T-cell (primary cell): Measurements from ENCODE around the gene TMEM170A. TPM values are rescaled to one million over a fixed set of nuclear protein-coding genes. Genes with fewer than 3 reads are reported as not detected.
"Not testable (repeated sequence)": the region's sequence is repeated elsewhere in the genome, so short reads cannot be mapped to it uniquely, and the experiment has no call there.

Experiments
- ATAC-seq, 4 experiments: fragments of 200-7000 bp in 3 of 4; fragments of 150-1000 bp in 1 of 4; cut with Tn5 transposase; replicated peaks in 1 of 4; 1 replicate in 3 of 4; 2 replicates in 1 of 4; pipeline ENCODE4 v1.10.0; 2021; ENCODE audit warnings: moderate library complexity in 3 of 4, mild to moderate bottlenecking in 2 of 4, moderate number of reproducible peaks in 1 of 4
- CTCF ChIA-PET, 2 donors: fragments of 300-600 bp; sonication (Branson Sonifier 250); formaldehyde crosslinking; loops; one replicate each; lab custom pipeline; 2022; ENCODE audit warnings: antibody characterized with exemption in 2 of 2; lab: Charles Lee
- POLR2A ChIA-PET, 2 donors: fragments of 300-600 bp; sonication (Branson Sonifier 250); formaldehyde crosslinking; loops; one replicate each; lab custom pipeline; 2022; ENCODE audit warnings: antibody characterized with exemption in 2 of 2; lab: Charles Lee
- DNase-seq, 35 experiments: peaks; one replicate each; pipeline versions ENCODE4 v3.0.0 to v3.0.0-alpha.2; 2013 to 2023
- H3K27ac ChIP-seq: one replicate; pipeline ENCODE4 v1.5.1; 2013; ENCODE audit warnings: low read length
- H3K27me3 ChIP-seq, 2 experiments: replicated peaks in 1 of 2; 1 replicate in 1 of 2; 2 replicates in 1 of 2; pipeline versions ENCODE4 v1.6.1 to v1.7.0; 2013; ENCODE audit warnings: low read length in 1 of 2, mixed read lengths in 1 of 2; ENCODE audit not compliant: control insufficient read depth in 2 of 2, insufficient read depth in 2 of 2; ENCODE audit errors: extremely low read depth in 1 of 2
- H3K36me3 ChIP-seq, 2 donors: 1 replicate in 1 of 2; 2 replicates in 1 of 2; pipeline versions ENCODE4 v1.6.1 to v1.7.0; 2013; ENCODE audit warnings: low read length in 1 of 2; ENCODE audit not compliant: control insufficient read depth in 2 of 2, insufficient read depth in 1 of 2; ENCODE audit errors: extremely low read depth in 1 of 2
- H3K4me1 ChIP-seq, 2 experiments: 1 replicate in 1 of 2; 2 replicates in 1 of 2; pipeline versions ENCODE4 v1.6.1 to v1.7.0; 2013; ENCODE audit warnings: low read length in 2 of 2, mixed read lengths in 1 of 2; ENCODE audit not compliant: insufficient read depth in 2 of 2, control insufficient read depth in 1 of 2; ENCODE audit errors: extremely low read depth in 1 of 2
- H3K4me3 ChIP-seq, 2 donors: 1 replicate in 1 of 2; 2 replicates in 1 of 2; pipeline versions ENCODE4 v1.5.1 to v1.7.0; 2013; ENCODE audit warnings: mild to moderate bottlenecking in 2 of 2, low read length in 1 of 2, moderate library complexity in 1 of 2; ENCODE audit not compliant: control insufficient read depth in 1 of 2; ENCODE audit errors: extremely low read depth in 1 of 2
- H3K9me3 ChIP-seq: 2 replicates; pipeline ENCODE4 v1.7.0; 2013
- H3K27ac Mint-ChIP-seq, 2 donors: one replicate each; pipeline ENCODE4 v1.8.0; 2020 to 2021; ENCODE audit warnings: mild to moderate bottlenecking in 2 of 2, mixed read lengths in 2 of 2
- H3K27me3 Mint-ChIP-seq, 2 donors: one replicate each; pipeline ENCODE4 v1.8.0; 2021 to 2022; ENCODE audit warnings: mixed read lengths in 2 of 2
- H3K36me3 Mint-ChIP-seq: one replicate; pipeline ENCODE4 v1.8.0; 2021; ENCODE audit warnings: mixed read lengths
- H3K4me1 Mint-ChIP-seq, 3 donors: one replicate each; pipeline ENCODE4 v1.8.0; 2020 to 2022; ENCODE audit warnings: mixed read lengths in 3 of 3, mild to moderate bottlenecking in 1 of 3
- H3K4me3 Mint-ChIP-seq, 3 donors: one replicate each; pipeline ENCODE4 v1.8.0; 2020 to 2022; ENCODE audit warnings: mild to moderate bottlenecking in 3 of 3, mixed read lengths in 3 of 3, moderate library complexity in 3 of 3
- H3K9me3 Mint-ChIP-seq, 3 donors: one replicate each; pipeline ENCODE4 v1.8.0; 2020 to 2022; ENCODE audit warnings: mixed read lengths in 3 of 3
- WGBS: methylation state at CpG from one replicate; pipeline ENCODE4 v1.1.5; 2013; ENCODE audit warnings: missing lambda C conversion rate; ENCODE audit not compliant: insufficient coverage; 5-methylcytosine and 5-hydroxymethylcytosine counted together
- total RNA-seq, 35 experiments: library from RNA in 6 of 35; stranded (reverse) in 6 of 35; fragments of 120-200 nt in 1 of 35; gene quantifications; one replicate each; pipeline versions ENCODE4 v1.2.1 to v1.2.4 and lab custom pipeline; 2013 to 2026

The TMEM170A gene
- total RNA-seq, 5 donors from 2014 or later (not counting 1 experiment from before 2014, with no cell fraction given) = 37.7 to 45.8 (median 41.9) TPM

DNA sequence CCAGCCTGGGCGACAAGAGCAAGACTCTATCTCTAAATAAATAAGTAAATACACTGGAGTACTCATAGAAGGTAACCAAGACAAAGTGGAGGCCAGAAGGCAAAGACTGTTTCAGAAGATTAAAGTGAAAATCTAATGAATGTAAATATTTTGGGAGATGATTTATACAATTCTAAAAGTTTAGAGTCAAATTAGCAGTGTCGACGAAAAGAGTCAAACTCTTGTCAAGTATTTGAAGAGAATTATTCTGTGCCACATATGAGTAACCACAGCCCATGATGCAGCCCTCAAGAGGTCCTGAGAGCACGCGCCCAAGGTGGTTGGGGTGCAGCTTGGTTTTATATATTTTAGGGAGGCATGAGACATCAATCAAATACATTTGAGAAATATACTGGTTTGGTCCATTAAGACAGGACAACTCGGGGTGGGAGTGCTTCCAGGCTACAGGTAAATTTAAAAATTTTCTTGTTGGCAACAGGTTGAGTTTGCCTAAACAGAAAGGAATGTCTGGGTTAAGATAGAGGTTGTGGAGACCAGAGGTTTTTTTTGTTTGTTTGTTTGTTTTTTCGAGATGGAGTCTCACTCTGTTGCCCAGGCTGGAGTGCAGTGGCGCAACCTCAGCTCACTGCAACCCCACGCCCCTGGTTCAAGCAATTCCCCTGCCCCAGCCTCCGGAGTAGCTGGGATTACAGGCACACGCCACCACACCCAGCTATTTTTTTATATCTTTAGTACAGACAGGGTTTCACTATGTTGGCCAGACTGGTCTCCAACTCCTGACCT, 34.7 kb downstream of the TMEM170A start:
- Mint-ChIP-seq H3K4me3 (no peak overlapping the region), H3K4me1 (peaks cover 52 to 60% (median 60%) of the 10 kb centered on the region in 3 donors), H3K27ac (no peak overlapping the region), H3K27me3 (no peaks in the 10 kb centered on the region), H3K36me3 (peaks cover 9% of the 10 kb centered on the region), H3K9me3 (no peaks in the 10 kb centered on the region)
- 100% methylated on average over 4 of the region's 11 CpGs for WGBS
- H3K27me3 ChIP-seq = no peaks in the 10 kb centered on the region
- H3K27ac ChIP-seq = no peak overlapping the region
- ChIA-PET POLR2A (no interaction called here), CTCF (interaction anchor here in 1 of 2 donors (0.6 to 0.7 kb wide), 2 partner anchors 43 to 102 kb away, joined by 3 read pairs; no protein-coding TSS in a partner anchor)
- no peaks in the 10 kb centered on the region for H3K9me3 ChIP-seq
- peaks cover 0 to 2% of the 10 kb centered on the region in 2 donors for H3K36me3 ChIP-seq
- no peak for DNase-seq
- peaks cover 10 to 24% of the 10 kb centered on the region in 2 experiments for H3K4me1 ChIP-seq
- ATAC-seq = no peak
- H3K4me3 ChIP-seq = no peak overlapping the region

GRCh38 chr16:75426524-75426923, 38.0 kb downstream of the TMEM170A start:
- H3K4me3 ChIP-seq, H3K27ac ChIP-seq, H3K9me3 Mint-ChIP-seq, H3K36me3 Mint-ChIP-seq, H3K4me1 ChIP-seq, DNase-seq, H3K27me3 ChIP-seq, H3K9me3 ChIP-seq, H3K4me3 Mint-ChIP-seq, ATAC-seq, H3K27me3 Mint-ChIP-seq, CTCF ChIA-PET, POLR2A ChIA-PET, H3K27ac Mint-ChIP-seq, H3K36me3 ChIP-seq: not testable (repeated sequence)
- peaks cover 43 to 50% (median 48%) of the 10 kb centered on the region in 3 donors for H3K4me1 Mint-ChIP-seq
- WGBS = no CpG with 5 or more reads among the region's 2 CpGs

- CTCF ChIA-PET, H3K9me3 Mint-ChIP-seq, H3K36me3 ChIP-seq, DNase-seq, H3K4me1 ChIP-seq, H3K4me3 Mint-ChIP-seq, H3K27me3 Mint-ChIP-seq, H3K36me3 Mint-ChIP-seq, H3K9me3 ChIP-seq, H3K4me3 ChIP-seq, H3K27ac ChIP-seq, H3K27ac Mint-ChIP-seq, H3K27me3 ChIP-seq, ATAC-seq, POLR2A ChIA-PET: not testable (repeated sequence)
- 100% methylated on average over 2 of the region's 18 CpGs for WGBS
- peaks cover 45% of the 10 kb centered on the region in 3 donors for H3K4me1 Mint-ChIP-seq
Observed at GRCh38 chr16:75424105-75424762, 40.3 kb downstream of the TMEM170A start.

- Histone ChIP-seq H3K27ac (no peak overlapping the region), H3K27me3 (no peaks in the 10 kb centered on the region), H3K4me3 (no peak overlapping the region), H3K36me3 (peaks cover 0 to 1% of the 10 kb centered on the region in 2 donors), H3K4me1 (peaks cover 4% of the 10 kb centered on the region in 2 experiments), H3K9me3 (no peaks in the 10 kb centered on the region)
- H3K27me3 Mint-ChIP-seq = no peaks in the 10 kb centered on the region
- CTCF ChIA-PET = interaction anchor here in 1 of 2 donors (0.7 kb wide), 1 partner anchor 434 kb away, joined by 5 read pairs; no protein-coding TSS in a partner anchor
- WGBS = 95% methylated on average over 4 of the region's 4 CpGs
- POLR2A ChIA-PET = no interaction called here
- no peak overlapping the region for H3K27ac Mint-ChIP-seq
- H3K4me3 Mint-ChIP-seq = no peak overlapping the region
- no peak for ATAC-seq
- peaks cover 6% of the 10 kb centered on the region for H3K36me3 Mint-ChIP-seq
- H3K4me1 Mint-ChIP-seq = peaks cover 40 to 42% (median 41%) of the 10 kb centered on the region in 3 donors
- DNase-seq = no peak
- no peaks in the 10 kb centered on the region for H3K9me3 Mint-ChIP-seq
Observed at GRCh38 chr16:75423723-75424104, 40.8 kb downstream of the TMEM170A start.

- peak overlapping the region in 1 of 3 donors; percentile 50 for H3K4me3 Mint-ChIP-seq
- H3K36me3 Mint-ChIP-seq = peaks cover 7% of the 10 kb centered on the region
- POLR2A ChIA-PET = no interaction called here
- H3K9me3 ChIP-seq = no peaks in the 10 kb centered on the region
- no peak for DNase-seq
- H3K4me3 ChIP-seq = no peak overlapping the region
- CTCF ChIA-PET = no interaction called here
- H3K27ac ChIP-seq = no peak overlapping the region
- H3K27me3 ChIP-seq = no peaks in the 10 kb centered on the region
- peaks cover 4% of the 10 kb centered on the region in 2 experiments for H3K4me1 ChIP-seq
- no CpG with 5 or more reads among the region's 1 CpG for WGBS
- no peaks in the 10 kb centered on the region for H3K9me3 Mint-ChIP-seq
- no peaks in the 10 kb centered on the region for H3K36me3 ChIP-seq
- H3K27ac Mint-ChIP-seq = peak overlapping the region; percentile 13 to 67
- peaks cover 40 to 46% (median 42%) of the 10 kb centered on the region in 3 donors for H3K4me1 Mint-ChIP-seq
- H3K27me3 Mint-ChIP-seq = no peaks in the 10 kb centered on the region
- ATAC-seq = no peak
Observed at GRCh38 chr16:75421820-75422126, 42.7 kb downstream of the TMEM170A start.

DNA sequence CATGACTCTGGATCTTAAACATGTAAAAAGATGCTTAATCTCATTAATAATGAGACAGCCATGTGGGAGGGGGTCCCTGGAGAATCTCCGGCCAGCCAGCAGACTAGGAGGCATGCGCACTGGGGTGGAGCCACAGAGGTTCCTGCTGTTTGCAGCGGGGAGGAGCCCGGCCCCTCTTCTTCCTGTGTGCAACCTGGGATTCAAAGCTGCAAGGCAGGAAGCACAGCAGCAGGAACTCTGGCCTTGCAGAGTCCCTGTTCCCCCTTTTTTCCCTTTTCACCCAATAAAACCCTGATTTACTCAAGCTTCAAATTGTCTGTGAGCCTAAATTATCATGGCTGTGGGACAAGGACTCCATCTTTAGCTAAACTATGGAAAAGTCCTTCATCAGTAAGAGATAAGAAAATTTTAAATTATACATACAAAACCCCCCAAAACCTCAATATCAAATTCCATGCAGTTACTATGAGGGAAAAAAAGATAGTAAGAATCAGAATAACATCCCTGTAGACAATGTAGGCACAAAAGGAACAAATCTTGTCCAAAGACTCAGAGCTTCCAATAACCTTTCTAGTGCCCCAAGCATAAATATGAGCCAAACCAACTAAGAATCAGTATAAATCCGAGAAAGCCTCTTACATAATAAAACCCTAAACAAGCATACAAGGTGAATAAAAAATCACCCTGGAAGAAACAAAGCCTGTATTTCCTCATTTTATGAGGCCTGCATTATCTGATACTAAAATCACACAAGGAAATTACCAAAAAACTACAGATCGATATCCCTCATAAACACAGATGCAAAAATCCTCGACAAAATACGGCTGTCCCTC, 43.3 kb downstream of the TMEM170A start:
- peak overlapping the region; percentile 13 to 67 for H3K27ac Mint-ChIP-seq
- POLR2A ChIA-PET = no interaction called here
- H3K9me3 ChIP-seq = no peaks in the 10 kb centered on the region
- H3K36me3 Mint-ChIP-seq = peaks cover 7% of the 10 kb centered on the region
- H3K4me3 Mint-ChIP-seq = peak overlapping the region; percentile 21 to 50 (median 28)
- H3K27ac ChIP-seq = no peak overlapping the region
- H3K9me3 Mint-ChIP-seq = no peaks in the 10 kb centered on the region
- H3K4me3 ChIP-seq = no peak overlapping the region
- DNase-seq (peak in 13 of 35 experiments; percentile 1 to 27 (median 21)), ATAC-seq (peak; percentile 49 to 68 (median 56))
- H3K36me3 ChIP-seq = no peaks in the 10 kb centered on the region
- WGBS = 38% methylated on average over 8 of the region's 8 CpGs
- CTCF ChIA-PET = no interaction called here
- peaks cover 4% of the 10 kb centered on the region in 2 experiments for H3K4me1 ChIP-seq
- no peaks in the 10 kb centered on the region for H3K27me3 ChIP-seq
- H3K4me1 Mint-ChIP-seq = peaks cover 36 to 43% (median 43%) of the 10 kb centered on the region in 3 donors
- no peaks in the 10 kb centered on the region for H3K27me3 Mint-ChIP-seq
